Measurements from ENCODE around the gene BMPER.

Gene BMPER

GRCh38 chr7:34191771-34192479, 286.6 kb downstream of the BMPER start:
- DNase-seq, result no peak

- DNase-seq, result no peak
Measured at GRCh38 chr7:34192906-34193305, 287.6 kb downstream of the BMPER start.

- DNase-seq, result no peak
Measured at GRCh38 chr7:34198231-34198641, 292.9 kb downstream of the BMPER start.

Measured in AML-193 (cell line).